ENCODE results near the gene ZNF438. TPM values are rescaled to one million over a fixed set of nuclear protein-coding genes. Genes with fewer than 3 reads are reported as not detected.

Gene ZNF438
- total RNA-seq, 1 donor from 2014 or later: 1.3 TPM

DNA sequence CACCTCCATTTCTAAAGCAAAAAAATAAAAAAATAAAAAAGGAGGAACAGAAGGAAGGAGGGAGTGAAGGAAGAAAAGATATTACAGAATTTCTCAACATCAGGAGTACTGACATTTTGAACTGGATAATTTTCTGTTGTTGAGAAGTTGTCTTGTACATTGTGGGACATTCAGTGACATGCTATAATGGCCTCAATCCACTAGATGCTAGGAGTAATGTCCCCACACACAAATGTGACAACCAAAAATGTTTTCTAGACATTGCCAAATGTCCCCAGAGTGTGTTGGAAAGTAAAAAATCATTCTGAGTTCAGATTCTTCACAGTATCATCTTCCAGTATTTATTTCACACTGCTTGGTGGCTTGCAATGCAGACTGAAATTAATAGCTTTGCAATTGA, 6.5 kb downstream of the ZNF438 start:
- Histone ChIP-seq H4K20me1 (ENCODE audit: low read depth) (no peaks in the 10 kb centered on the region), H3K9ac (no peak overlapping the region), H3K4me2 (no peak overlapping the region), H3K9me3 (ENCODE audit: low read depth) (no peaks in the 10 kb centered on the region), H2AFZ (replicated peaks) (no peak overlapping the region), H3F3A (ENCODE audit: low read depth) (peaks cover 1% of the 10 kb centered on the region), H3K27ac (no peak overlapping the region), H3K4me1 (peaks cover 9% of the 10 kb centered on the region), H3K36me3 (no peaks in the 10 kb centered on the region), H3K27me3 (no peaks in the 10 kb centered on the region), H3K4me3 (no peak overlapping the region), H3K79me2 (ENCODE audit: low read depth) (no peaks in the 10 kb centered on the region)
- Mint-ChIP-seq H3K4me3 (no peak overlapping the region), H3K36me3 (no peaks in the 10 kb centered on the region), H3K9me3 (peaks cover 3% of the 10 kb centered on the region), H3K27me3 (ENCODE audit: insufficient read depth, low read depth) (no peaks in the 10 kb centered on the region), H3K27ac (no peak overlapping the region), H3K4me1 (peaks cover 8% of the 10 kb centered on the region)
- TF ChIP-seq EZH2phosphoT487 (IDR thresholded peaks at IDR 0.05) (no peak), EZH2 (IDR thresholded peaks at IDR 0.05) (no peak)
- TF ChIP-seq, protein P1, sequence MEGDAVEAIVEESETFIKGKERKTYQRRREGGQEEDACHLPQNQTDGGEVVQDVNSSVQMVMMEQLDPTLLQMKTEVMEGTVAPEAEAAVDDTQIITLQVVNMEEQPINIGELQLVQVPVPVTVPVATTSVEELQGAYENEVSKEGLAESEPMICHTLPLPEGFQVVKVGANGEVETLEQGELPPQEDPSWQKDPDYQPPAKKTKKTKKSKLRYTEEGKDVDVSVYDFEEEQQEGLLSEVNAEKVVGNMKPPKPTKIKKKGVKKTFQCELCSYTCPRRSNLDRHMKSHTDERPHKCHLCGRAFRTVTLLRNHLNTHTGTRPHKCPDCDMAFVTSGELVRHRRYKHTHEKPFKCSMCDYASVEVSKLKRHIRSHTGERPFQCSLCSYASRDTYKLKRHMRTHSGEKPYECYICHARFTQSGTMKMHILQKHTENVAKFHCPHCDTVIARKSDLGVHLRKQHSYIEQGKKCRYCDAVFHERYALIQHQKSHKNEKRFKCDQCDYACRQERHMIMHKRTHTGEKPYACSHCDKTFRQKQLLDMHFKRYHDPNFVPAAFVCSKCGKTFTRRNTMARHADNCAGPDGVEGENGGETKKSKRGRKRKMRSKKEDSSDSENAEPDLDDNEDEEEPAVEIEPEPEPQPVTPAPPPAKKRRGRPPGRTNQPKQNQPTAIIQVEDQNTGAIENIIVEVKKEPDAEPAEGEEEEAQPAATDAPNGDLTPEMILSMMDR (IDR thresholded peaks at IDR 0.05): no peak
- no peak for DNase-seq (ENCODE audit: low spot score)

DNA sequence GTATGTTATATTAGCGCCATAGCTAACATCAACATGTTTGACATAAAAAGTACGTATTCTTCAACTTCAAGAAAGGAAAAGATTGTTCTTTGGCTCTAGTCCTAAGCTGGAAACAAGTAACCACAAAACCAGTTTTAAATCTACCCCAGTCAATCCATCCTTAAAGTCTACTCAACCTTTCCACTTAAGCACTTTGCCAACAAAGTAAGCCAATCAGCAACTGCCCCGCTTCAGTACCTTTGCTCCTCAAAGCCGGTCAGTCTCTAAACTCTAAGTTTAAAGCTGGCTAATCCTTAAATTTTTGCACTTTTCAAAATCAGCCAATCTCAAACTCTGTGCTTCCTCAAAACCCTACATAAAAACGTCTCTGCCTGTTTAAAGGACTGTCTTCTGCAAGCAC, 8.1 kb downstream of the ZNF438 start:
- Histone ChIP-seq H3K4me1 (peaks cover 25% of the 10 kb centered on the region), H3K4me2 (no peak overlapping the region), H3K36me3 (no peaks in the 10 kb centered on the region), H4K20me1 (ENCODE audit: low read depth) (no peaks in the 10 kb centered on the region), H3K79me2 (ENCODE audit: low read depth) (no peaks in the 10 kb centered on the region), H3K9me3 (ENCODE audit: low read depth) (no peaks in the 10 kb centered on the region), H3F3A (ENCODE audit: low read depth) (peaks cover 17% of the 10 kb centered on the region), H3K9ac (no peak overlapping the region), H3K27me3 (no peaks in the 10 kb centered on the region), H2AFZ (replicated peaks) (no peak overlapping the region), H3K27ac (no peak overlapping the region), H3K4me3 (no peak overlapping the region)
- Mint-ChIP-seq H3K4me1 (peaks cover 13% of the 10 kb centered on the region), H3K4me3 (no peak overlapping the region), H3K27ac (no peak overlapping the region), H3K27me3 (ENCODE audit: insufficient read depth, low read depth) (no peaks in the 10 kb centered on the region), H3K9me3 (peaks cover 3% of the 10 kb centered on the region), H3K36me3 (no peaks in the 10 kb centered on the region)
- TF ChIP-seq, protein P1 (IDR thresholded peaks at IDR 0.05): no peak
- TF ChIP-seq EZH2 (IDR thresholded peaks at IDR 0.05) (no peak), EZH2phosphoT487 (IDR thresholded peaks at IDR 0.05) (no peak)
- no peak for DNase-seq (ENCODE audit: low spot score)

DNA sequence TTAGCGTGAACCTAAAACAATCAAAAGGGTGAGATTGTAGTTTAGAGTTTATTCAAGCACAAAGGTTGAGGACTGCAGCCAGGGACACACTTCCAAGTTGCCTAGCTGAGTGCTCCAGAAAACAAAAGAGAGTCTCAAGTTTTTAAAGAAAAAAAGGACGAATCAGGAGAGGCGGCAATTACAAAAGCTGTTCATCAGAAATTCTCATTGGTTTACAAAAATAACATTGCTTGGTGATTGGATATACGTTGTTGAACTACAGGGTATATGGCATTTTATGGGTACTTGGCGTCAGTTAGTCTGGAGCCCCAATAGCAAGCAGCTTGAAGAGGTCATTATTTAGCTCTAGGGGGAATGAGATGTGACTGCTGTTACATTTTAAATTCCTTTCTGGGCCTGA, 11.5 kb downstream of the ZNF438 start:
- no peak overlapping the region for H3K4me3 ChIP-seq
- Mint-ChIP-seq H3K36me3 (no peaks in the 10 kb centered on the region), H3K27me3 (ENCODE audit: insufficient read depth, low read depth) (no peaks in the 10 kb centered on the region), H3K4me3 (no peak overlapping the region), H3K4me1 (peaks cover 16% of the 10 kb centered on the region), H3K9me3 (peaks cover 3% of the 10 kb centered on the region), H3K27ac (no peak overlapping the region)
- H3K27me3 ChIP-seq: no peaks in the 10 kb centered on the region
- TF ChIP-seq EZH2phosphoT487 (IDR thresholded peaks at IDR 0.05): no peak
- no peaks in the 10 kb centered on the region for H3K9me3 ChIP-seq (ENCODE audit: low read depth)
- no peak overlapping the region for H3K27ac ChIP-seq
- no peak for DNase-seq (ENCODE audit: low spot score)
- H2AFZ ChIP-seq (replicated peaks): no peak overlapping the region
- H3K36me3 ChIP-seq: no peaks in the 10 kb centered on the region
- no peak overlapping the region for H3K9ac ChIP-seq
- H3K79me2 ChIP-seq (ENCODE audit: low read depth): no peaks in the 10 kb centered on the region
- H3F3A ChIP-seq (ENCODE audit: low read depth): peaks cover 19% of the 10 kb centered on the region
- peak overlapping the region; percentile 50 for H3K4me2 ChIP-seq
- peaks cover 29% of the 10 kb centered on the region for H3K4me1 ChIP-seq
- H4K20me1 ChIP-seq (ENCODE audit: low read depth): no peaks in the 10 kb centered on the region

DNA sequence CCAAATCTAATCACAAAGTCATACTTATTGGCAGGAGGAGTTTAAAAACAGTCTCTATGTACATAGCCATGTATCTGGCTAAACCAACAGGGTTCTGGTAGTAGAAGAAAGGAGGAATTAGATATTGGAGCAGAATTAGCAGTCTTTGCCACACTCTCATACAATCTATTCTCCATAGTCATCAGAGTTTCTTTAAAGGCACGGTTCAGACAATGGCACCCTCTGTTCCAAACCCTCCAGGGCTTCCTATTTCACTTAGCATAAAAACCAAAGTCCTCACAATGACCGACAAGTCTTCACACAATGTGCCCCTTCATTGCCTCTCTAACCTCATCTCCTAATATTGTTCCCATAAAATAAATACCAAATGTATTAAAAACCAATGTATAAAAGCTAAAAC, 12.7 kb downstream of the ZNF438 start:
- Histone ChIP-seq H3K4me1 (peaks cover 29% of the 10 kb centered on the region), H3K27me3 (no peaks in the 10 kb centered on the region), H3K36me3 (no peaks in the 10 kb centered on the region), H3K9ac (no peak overlapping the region), H3K27ac (no peak overlapping the region), H2AFZ (replicated peaks) (no peak overlapping the region), H4K20me1 (ENCODE audit: low read depth) (no peaks in the 10 kb centered on the region), H3K4me2 (peak overlapping the region; percentile 50), H3K4me3 (no peak overlapping the region), H3F3A (ENCODE audit: low read depth) (peaks cover 19% of the 10 kb centered on the region), H3K79me2 (ENCODE audit: low read depth) (no peaks in the 10 kb centered on the region), H3K9me3 (ENCODE audit: low read depth) (no peaks in the 10 kb centered on the region)
- H3K4me1 Mint-ChIP-seq: peaks cover 16% of the 10 kb centered on the region
- H3K27me3 Mint-ChIP-seq (ENCODE audit: insufficient read depth, low read depth): no peaks in the 10 kb centered on the region
- H3K4me3 Mint-ChIP-seq: peak overlapping the region; percentile 12
- H3K9me3 Mint-ChIP-seq: peaks cover 3% of the 10 kb centered on the region
- peak overlapping the region; percentile 87 for H3K27ac Mint-ChIP-seq
- no peaks in the 10 kb centered on the region for H3K36me3 Mint-ChIP-seq
- DNase-seq (ENCODE audit: low spot score): peak; percentile 57
- no peak for TF ChIP-seq EZH2phosphoT487 (IDR thresholded peaks at IDR 0.05)
- TF ChIP-seq, protein P1 (IDR thresholded peaks at IDR 0.05): no peak
- no peak for TF ChIP-seq EZH2 (IDR thresholded peaks at IDR 0.05)

All from neural progenitor cell (in vitro differentiated cells).